ENCODE results near the gene VOPP1. TPM values are rescaled to one million over a fixed set of nuclear protein-coding genes. Genes with fewer than 3 reads are reported as not detected.

Gene VOPP1
- total RNA-seq, 1 donor from 2014 or later, result 50.7 TPM

GRCh38 chr7:55526329-55526728, 46.0 kb downstream of the VOPP1 start:
- no peak for DNase-seq (ENCODE audit: low read depth, low spot score)
- H3K27me3 Mint-ChIP-seq (ENCODE audit: low read depth), result no peaks in the 10 kb centered on the region
- H3K4me3 Mint-ChIP-seq, result no peak overlapping the region
- TF ChIP-seq CTCF (conservative IDR thresholded peaks at IDR 0.05), result no peak
- no peaks in the 10 kb centered on the region for H3K36me3 Mint-ChIP-seq (ENCODE audit: low read depth)
- H3K4me1 Mint-ChIP-seq, result peaks cover 29% of the 10 kb centered on the region
- no peak overlapping the region for H3K27ac Mint-ChIP-seq (ENCODE audit: unreplicated experiment)
- no peaks in the 10 kb centered on the region for H3K9me3 Mint-ChIP-seq

GRCh38 chr7:55524558-55525310, 47.6 kb downstream of the VOPP1 start:
- Mint-ChIP-seq H3K4me1 (peaks cover 35% of the 10 kb centered on the region), H3K27ac (ENCODE audit: unreplicated experiment) (peak overlapping the region; percentile 43), H3K9me3 (no peaks in the 10 kb centered on the region), H3K27me3 (ENCODE audit: low read depth) (no peaks in the 10 kb centered on the region), H3K36me3 (ENCODE audit: low read depth) (no peaks in the 10 kb centered on the region), H3K4me3 (no peak overlapping the region)
- DNase-seq (ENCODE audit: low read depth, low spot score), result no peak
- no peak for TF ChIP-seq CTCF (conservative IDR thresholded peaks at IDR 0.05)

- H3K27me3 Mint-ChIP-seq (ENCODE audit: low read depth), result no peaks in the 10 kb centered on the region
- peaks cover 48% of the 10 kb centered on the region for H3K4me1 Mint-ChIP-seq
- H3K4me3 Mint-ChIP-seq, result no peak overlapping the region
- no peaks in the 10 kb centered on the region for H3K36me3 Mint-ChIP-seq (ENCODE audit: low read depth)
- no peak for TF ChIP-seq CTCF (conservative IDR thresholded peaks at IDR 0.05)
- no peak for DNase-seq (ENCODE audit: low read depth, low spot score)
- no peaks in the 10 kb centered on the region for H3K9me3 Mint-ChIP-seq
- H3K27ac Mint-ChIP-seq (ENCODE audit: unreplicated experiment), result no peak overlapping the region
Measured at GRCh38 chr7:55523366-55523765, 48.9 kb downstream of the VOPP1 start.

GRCh38 chr7:55521917-55522902, 50.1 kb downstream of the VOPP1 start:
- Mint-ChIP-seq H3K4me3 (no peak overlapping the region), H3K27ac (ENCODE audit: unreplicated experiment) (no peak overlapping the region)

More at GRCh38 chr7:55521917-55522902, 50.1 kb downstream of the VOPP1 start:
- no peak for TF ChIP-seq CTCF (conservative IDR thresholded peaks at IDR 0.05)
- no peaks in the 10 kb centered on the region for H3K9me3 Mint-ChIP-seq
- peaks cover 50% of the 10 kb centered on the region for H3K4me1 Mint-ChIP-seq
- peaks cover 4% of the 10 kb centered on the region for H3K36me3 Mint-ChIP-seq (ENCODE audit: low read depth)
- DNase-seq (ENCODE audit: low read depth, low spot score), result no peak
- no peaks in the 10 kb centered on the region for H3K27me3 Mint-ChIP-seq (ENCODE audit: low read depth)
